Measurements from ENCODE around the gene SORT1. TPM values are rescaled to one million over a fixed set of nuclear protein-coding genes. Genes with fewer than 3 reads are reported as not detected.

Gene SORT1
- total RNA-seq, 1 donor from 2014 or later, result 7.9 TPM

DNA sequence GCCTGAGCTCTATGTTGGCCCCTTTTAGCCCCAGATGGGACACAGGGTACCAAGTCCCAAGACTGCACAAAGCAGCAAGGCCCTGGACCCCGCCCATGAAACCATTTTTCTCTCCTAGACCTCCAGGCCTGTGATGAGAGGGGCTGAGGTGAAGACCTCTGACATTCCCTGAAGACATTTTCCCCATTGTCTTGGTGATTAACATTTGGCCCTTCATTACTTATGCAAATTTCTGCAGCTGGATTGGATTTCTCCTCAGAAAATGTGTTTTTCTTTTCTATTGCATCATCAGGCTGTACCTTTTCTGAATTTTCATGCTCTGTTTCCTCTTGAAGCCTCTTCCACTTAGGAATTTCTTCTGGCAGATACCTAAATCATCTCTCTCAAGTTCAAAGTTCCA lies 36.8 kb upstream of the SORT1 start:
- H3K4me3 ChIP-seq (ENCODE audit: low read depth, low read length), result no peak overlapping the region
- FAIRE-seq (no peak), DNase-seq (ENCODE audit: low read depth) (no peak)
- TF ChIP-seq, protein P1, sequence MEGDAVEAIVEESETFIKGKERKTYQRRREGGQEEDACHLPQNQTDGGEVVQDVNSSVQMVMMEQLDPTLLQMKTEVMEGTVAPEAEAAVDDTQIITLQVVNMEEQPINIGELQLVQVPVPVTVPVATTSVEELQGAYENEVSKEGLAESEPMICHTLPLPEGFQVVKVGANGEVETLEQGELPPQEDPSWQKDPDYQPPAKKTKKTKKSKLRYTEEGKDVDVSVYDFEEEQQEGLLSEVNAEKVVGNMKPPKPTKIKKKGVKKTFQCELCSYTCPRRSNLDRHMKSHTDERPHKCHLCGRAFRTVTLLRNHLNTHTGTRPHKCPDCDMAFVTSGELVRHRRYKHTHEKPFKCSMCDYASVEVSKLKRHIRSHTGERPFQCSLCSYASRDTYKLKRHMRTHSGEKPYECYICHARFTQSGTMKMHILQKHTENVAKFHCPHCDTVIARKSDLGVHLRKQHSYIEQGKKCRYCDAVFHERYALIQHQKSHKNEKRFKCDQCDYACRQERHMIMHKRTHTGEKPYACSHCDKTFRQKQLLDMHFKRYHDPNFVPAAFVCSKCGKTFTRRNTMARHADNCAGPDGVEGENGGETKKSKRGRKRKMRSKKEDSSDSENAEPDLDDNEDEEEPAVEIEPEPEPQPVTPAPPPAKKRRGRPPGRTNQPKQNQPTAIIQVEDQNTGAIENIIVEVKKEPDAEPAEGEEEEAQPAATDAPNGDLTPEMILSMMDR (IDR thresholded peaks at IDR 0.05; ENCODE audit: insufficient read depth, low read length, severe bottlenecking), result no peak
- H3K36me3 ChIP-seq (ENCODE audit: control insufficient read depth, insufficient read depth, low read length), result no peaks in the 10 kb centered on the region
- no peaks in the 10 kb centered on the region for H3K27me3 ChIP-seq (ENCODE audit: control insufficient read depth, insufficient read depth, low read length)

- FAIRE-seq (no peak), DNase-seq (ENCODE audit: low read depth) (no peak)
- H3K36me3 ChIP-seq (ENCODE audit: control insufficient read depth, insufficient read depth, low read length), result no peaks in the 10 kb centered on the region
- H3K4me3 ChIP-seq (ENCODE audit: low read depth, low read length), result no peak overlapping the region
- TF ChIP-seq, protein P1 (IDR thresholded peaks at IDR 0.05; ENCODE audit: insufficient read depth, low read length, severe bottlenecking), result no peak
- H3K27me3 ChIP-seq (ENCODE audit: control insufficient read depth, insufficient read depth, low read length), result no peaks in the 10 kb centered on the region
These were observed 35.6 kb upstream of the SORT1 start for GRCh38 chr1:109433322-109433721.

DNA sequence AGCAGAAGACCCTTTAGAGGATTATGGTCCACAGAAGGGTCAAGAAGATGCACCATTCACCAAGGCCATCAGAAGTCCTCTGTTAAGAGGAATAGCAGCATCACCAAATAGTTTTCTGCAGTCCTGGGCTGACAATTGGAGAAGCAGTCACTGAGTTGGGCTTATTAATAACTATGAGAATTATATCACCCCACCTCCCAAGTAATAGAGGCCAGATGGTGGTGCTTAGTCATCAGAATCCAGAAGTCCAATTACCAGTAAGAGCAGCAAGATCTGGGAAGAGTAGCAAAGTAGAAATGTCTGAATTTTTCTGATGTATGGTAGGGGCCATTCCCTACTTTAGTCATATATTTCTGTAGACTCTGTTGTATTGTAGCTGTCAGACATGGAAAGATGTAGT lies 34.6 kb upstream of the SORT1 start:
- H3K4me3 ChIP-seq (ENCODE audit: low read depth, low read length), result no peak overlapping the region
- no peak for DNase-seq (ENCODE audit: low read depth)
- no peaks in the 10 kb centered on the region for H3K36me3 ChIP-seq (ENCODE audit: control insufficient read depth, insufficient read depth, low read length)
- no peak for FAIRE-seq
- TF ChIP-seq, protein P1 (IDR thresholded peaks at IDR 0.05; ENCODE audit: insufficient read depth, low read length, severe bottlenecking), result no peak
- no peaks in the 10 kb centered on the region for H3K27me3 ChIP-seq (ENCODE audit: control insufficient read depth, insufficient read depth, low read length)

- FAIRE-seq (no peak), DNase-seq (ENCODE audit: low read depth) (peak; percentile 6)
- Histone ChIP-seq H3K36me3 (ENCODE audit: control insufficient read depth, insufficient read depth, low read length) (no peaks in the 10 kb centered on the region), H3K27me3 (ENCODE audit: control insufficient read depth, insufficient read depth, low read length) (no peaks in the 10 kb centered on the region), H3K4me3 (ENCODE audit: low read depth, low read length) (peak overlapping the region; percentile 96)
- TF ChIP-seq, protein P1 (IDR thresholded peaks at IDR 0.05; ENCODE audit: insufficient read depth, low read length, severe bottlenecking), result no peak
These were observed 29.4 kb upstream of the SORT1 start for GRCh38 chr1:109427171-109427467.

DNA sequence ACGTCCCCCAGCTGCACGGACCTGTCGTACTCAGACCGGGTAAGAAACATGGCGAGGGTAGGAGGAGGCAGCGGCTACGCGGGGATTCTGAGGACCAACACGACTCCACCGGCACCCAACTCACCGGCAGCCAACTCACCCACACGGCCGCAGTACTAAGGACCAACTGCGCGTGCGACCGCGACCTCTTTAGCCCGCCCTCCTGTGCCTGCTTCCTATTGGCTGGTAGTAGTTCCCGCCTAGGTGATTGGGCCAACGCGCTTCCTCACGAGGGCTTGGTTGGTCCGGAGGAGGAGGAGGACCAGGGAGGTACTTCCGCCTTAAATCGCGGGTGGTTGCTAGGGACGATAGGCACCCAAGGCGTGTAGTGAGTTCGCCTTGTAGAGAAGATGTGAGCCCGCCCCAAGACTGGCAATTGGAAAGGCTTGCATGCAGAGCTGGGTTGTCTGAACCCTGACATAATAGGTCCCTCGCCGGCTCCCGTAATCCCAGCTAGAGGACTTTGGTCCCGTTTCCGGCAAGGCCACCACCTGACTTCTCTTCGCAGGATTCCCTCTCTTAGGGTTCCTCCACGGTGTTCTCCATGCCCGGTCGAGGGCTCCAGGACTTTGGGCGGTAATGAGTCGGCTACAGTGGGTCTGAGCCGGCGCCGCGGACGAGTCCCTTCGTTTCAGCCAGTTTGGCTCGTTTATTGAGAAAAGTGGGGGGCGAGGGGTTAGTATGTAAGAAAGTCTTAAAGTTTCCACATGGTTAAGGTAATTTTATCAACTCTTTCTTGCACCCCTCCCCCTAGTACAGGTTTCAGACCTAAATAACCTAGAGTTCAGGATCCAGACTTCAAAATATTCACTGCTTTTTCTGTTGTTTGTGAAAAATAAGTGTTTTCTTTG lies 28.8 kb upstream of the SORT1 start, which contains the start of gene PSMA5:
PSMA5 (minus strand) TSS at position 168 of the 890 bp plus-strand sequence; CDS start at position 50, 118 bp downstream.
- peak within 1 kb of the TSS; percentile 96 for H3K4me3 ChIP-seq (ENCODE audit: low read depth, low read length)
- FAIRE-seq (peak; percentile 92), DNase-seq (ENCODE audit: low read depth) (peak; percentile 100)
- no peaks in the 10 kb centered on the region for H3K36me3 ChIP-seq (ENCODE audit: control insufficient read depth, insufficient read depth, low read length)
- TF ChIP-seq, protein P1 (IDR thresholded peaks at IDR 0.05; ENCODE audit: insufficient read depth, low read length, severe bottlenecking), result no peak
- no peaks in the 10 kb centered on the region for H3K27me3 ChIP-seq (ENCODE audit: control insufficient read depth, insufficient read depth, low read length)
